ENCODE measurements around the gene MAML2.

MAML2 gene

GRCh38 chr11:96337541-96338431 is 5.2 kb downstream of the MAML2 start:
- Histone ChIP-seq H3K9me3 (ENCODE audit: control insufficient read depth, low read length) (no peaks in the 10 kb centered on the region), H3K4me3 (ENCODE audit: low read length) (no peak overlapping the region), H3K27me3 (ENCODE audit: control insufficient read depth, insufficient read depth, low read length) (no peaks in the 10 kb centered on the region), H3K36me3 (ENCODE audit: control insufficient read depth, insufficient read depth, low read length) (no peaks in the 10 kb centered on the region), H3K9ac (ENCODE audit: low read length) (no peak overlapping the region), H3K4me1 (ENCODE audit: control insufficient read depth, insufficient read depth, low read length) (peaks cover 35% of the 10 kb centered on the region)

- Histone ChIP-seq H3K36me3 (ENCODE audit: control insufficient read depth, insufficient read depth, low read length) (no peaks in the 10 kb centered on the region), H3K9me3 (ENCODE audit: control insufficient read depth, low read length) (no peaks in the 10 kb centered on the region), H3K27me3 (ENCODE audit: control insufficient read depth, insufficient read depth, low read length) (no peaks in the 10 kb centered on the region), H3K9ac (ENCODE audit: low read length) (no peak overlapping the region), H3K4me1 (ENCODE audit: control insufficient read depth, insufficient read depth, low read length) (peaks cover 28% of the 10 kb centered on the region), H3K4me3 (ENCODE audit: low read length) (no peak overlapping the region)
Observed at GRCh38 chr11:96335388-96335787, 7.6 kb downstream of the MAML2 start.

GRCh38 chr11:96334219-96334618 is 8.8 kb downstream of the MAML2 start:
- no peaks in the 10 kb centered on the region for H3K9me3 ChIP-seq (ENCODE audit: control insufficient read depth, low read length)
- H3K36me3 ChIP-seq (ENCODE audit: control insufficient read depth, insufficient read depth, low read length), result no peaks in the 10 kb centered on the region
- H3K4me3 ChIP-seq (ENCODE audit: low read length), result no peak overlapping the region
- no peaks in the 10 kb centered on the region for H3K27me3 ChIP-seq (ENCODE audit: control insufficient read depth, insufficient read depth, low read length)
- peaks cover 20% of the 10 kb centered on the region for H3K4me1 ChIP-seq (ENCODE audit: control insufficient read depth, insufficient read depth, low read length)
- no peak overlapping the region for H3K9ac ChIP-seq (ENCODE audit: low read length)

- Histone ChIP-seq H3K36me3 (ENCODE audit: control insufficient read depth, insufficient read depth, low read length) (no peaks in the 10 kb centered on the region), H3K9ac (ENCODE audit: low read length) (no peak overlapping the region), H3K27me3 (ENCODE audit: control insufficient read depth, insufficient read depth, low read length) (no peaks in the 10 kb centered on the region), H3K4me1 (ENCODE audit: control insufficient read depth, insufficient read depth, low read length) (peaks cover 14% of the 10 kb centered on the region), H3K9me3 (ENCODE audit: control insufficient read depth, low read length) (no peaks in the 10 kb centered on the region), H3K4me3 (ENCODE audit: low read length) (no peak overlapping the region)
Observed at GRCh38 chr11:96333191-96333719, 9.7 kb downstream of the MAML2 start.

GRCh38 chr11:96332126-96332771 is 10.7 kb downstream of the MAML2 start:
- Histone ChIP-seq H3K9me3 (ENCODE audit: control insufficient read depth, low read length) (no peaks in the 10 kb centered on the region), H3K4me3 (ENCODE audit: low read length) (no peak overlapping the region), H3K4me1 (ENCODE audit: control insufficient read depth, insufficient read depth, low read length) (peaks cover 4% of the 10 kb centered on the region), H3K36me3 (ENCODE audit: control insufficient read depth, insufficient read depth, low read length) (no peaks in the 10 kb centered on the region), H3K9ac (ENCODE audit: low read length) (no peak overlapping the region), H3K27me3 (ENCODE audit: control insufficient read depth, insufficient read depth, low read length) (no peaks in the 10 kb centered on the region)

GRCh38 chr11:96331699-96332116 is 11.3 kb downstream of the MAML2 start:
- Histone ChIP-seq H3K9me3 (ENCODE audit: control insufficient read depth, low read length) (no peaks in the 10 kb centered on the region), H3K36me3 (ENCODE audit: control insufficient read depth, insufficient read depth, low read length) (no peaks in the 10 kb centered on the region), H3K4me3 (ENCODE audit: low read length) (no peak overlapping the region), H3K4me1 (ENCODE audit: control insufficient read depth, insufficient read depth, low read length) (no peaks in the 10 kb centered on the region), H3K27me3 (ENCODE audit: control insufficient read depth, insufficient read depth, low read length) (no peaks in the 10 kb centered on the region), H3K9ac (ENCODE audit: low read length) (no peak overlapping the region)

GRCh38 chr11:96330511-96330859 is 12.5 kb downstream of the MAML2 start:
- H3K9me3 ChIP-seq (ENCODE audit: control insufficient read depth, low read length), result no peaks in the 10 kb centered on the region
- no peaks in the 10 kb centered on the region for H3K4me1 ChIP-seq (ENCODE audit: control insufficient read depth, insufficient read depth, low read length)
- H3K36me3 ChIP-seq (ENCODE audit: control insufficient read depth, insufficient read depth, low read length), result no peaks in the 10 kb centered on the region
- no peak overlapping the region for H3K9ac ChIP-seq (ENCODE audit: low read length)
- H3K4me3 ChIP-seq (ENCODE audit: low read length), result no peak overlapping the region
- H3K27me3 ChIP-seq (ENCODE audit: control insufficient read depth, insufficient read depth, low read length), result no peaks in the 10 kb centered on the region

GRCh38 chr11:96329855-96330510 is 13.0 kb downstream of the MAML2 start:
- H3K4me3 ChIP-seq (ENCODE audit: low read length), result no peak overlapping the region
- no peaks in the 10 kb centered on the region for H3K4me1 ChIP-seq (ENCODE audit: control insufficient read depth, insufficient read depth, low read length)
- H3K36me3 ChIP-seq (ENCODE audit: control insufficient read depth, insufficient read depth, low read length), result no peaks in the 10 kb centered on the region

GRCh38 chr11:96329419-96329818 is 13.6 kb downstream of the MAML2 start:
- Histone ChIP-seq H3K36me3 (ENCODE audit: control insufficient read depth, insufficient read depth, low read length) (no peaks in the 10 kb centered on the region), H3K4me3 (ENCODE audit: low read length) (no peak overlapping the region), H3K27me3 (ENCODE audit: control insufficient read depth, insufficient read depth, low read length) (no peaks in the 10 kb centered on the region), H3K9ac (ENCODE audit: low read length) (no peak overlapping the region), H3K9me3 (ENCODE audit: control insufficient read depth, low read length) (no peaks in the 10 kb centered on the region), H3K4me1 (ENCODE audit: control insufficient read depth, insufficient read depth, low read length) (no peaks in the 10 kb centered on the region)

More at GRCh38 chr11:96329855-96330510, 13.0 kb downstream of the MAML2 start:
- Histone ChIP-seq H3K9ac (ENCODE audit: low read length) (no peak overlapping the region), H3K27me3 (ENCODE audit: control insufficient read depth, insufficient read depth, low read length) (no peaks in the 10 kb centered on the region), H3K9me3 (ENCODE audit: control insufficient read depth, low read length) (no peaks in the 10 kb centered on the region)

- H3K4me1 ChIP-seq (ENCODE audit: control insufficient read depth, insufficient read depth, low read length), result no peaks in the 10 kb centered on the region
- no peaks in the 10 kb centered on the region for H3K27me3 ChIP-seq (ENCODE audit: control insufficient read depth, insufficient read depth, low read length)
- H3K9ac ChIP-seq (ENCODE audit: low read length), result no peak overlapping the region
- no peaks in the 10 kb centered on the region for H3K36me3 ChIP-seq (ENCODE audit: control insufficient read depth, insufficient read depth, low read length)
- no peaks in the 10 kb centered on the region for H3K9me3 ChIP-seq (ENCODE audit: control insufficient read depth, low read length)
- H3K4me3 ChIP-seq (ENCODE audit: low read length), result no peak overlapping the region
Observed at GRCh38 chr11:96328395-96329010, 14.5 kb downstream of the MAML2 start.

- H3K9ac ChIP-seq (ENCODE audit: low read length), result no peak overlapping the region
- H3K27me3 ChIP-seq (ENCODE audit: control insufficient read depth, insufficient read depth, low read length), result no peaks in the 10 kb centered on the region
- no peaks in the 10 kb centered on the region for H3K4me1 ChIP-seq (ENCODE audit: control insufficient read depth, insufficient read depth, low read length)
- no peak overlapping the region for H3K4me3 ChIP-seq (ENCODE audit: low read length)
- no peaks in the 10 kb centered on the region for H3K36me3 ChIP-seq (ENCODE audit: control insufficient read depth, insufficient read depth, low read length)
- no peaks in the 10 kb centered on the region for H3K9me3 ChIP-seq (ENCODE audit: control insufficient read depth, low read length)
Observed at GRCh38 chr11:96326959-96327358, 16.0 kb downstream of the MAML2 start.
